WTC11 (cell line): Measurements from ENCODE around the gene FITM1. TPM values are rescaled to one million over a fixed set of nuclear protein-coding genes. Genes with fewer than 3 reads are reported as not detected.

Source experiments
- ATAC-seq: fragments of 200-7000 bp; cut with Tn5 transposase; 2 replicates; pipeline ENCODE4 v1.10.0; 2021; ENCODE audit warnings: mild to moderate bottlenecking, moderate library complexity
- CTCF ChIA-PET: fragments of 300-600 bp; sonication (Branson Sonifier 250); formaldehyde crosslinking; loops from one replicate; lab custom pipeline; 2021; ENCODE audit warnings: antibody characterized with exemption; lab: Charles Lee
- POLR2A ChIA-PET: fragments of 350-600 bp; sonication (Branson Sonifier 250); formaldehyde crosslinking; loops from one replicate; lab custom pipeline; 2021; ENCODE audit warnings: antibody characterized with exemption; lab: Charles Lee
- DNase-seq: peaks from one replicate; pipeline ENCODE4 v3.0.0; 2021; ENCODE audit warnings: low spot score
- H3K27ac Mint-ChIP-seq: 2 replicates; pipeline ENCODE4 v1.8.0; 2021; ENCODE audit warnings: mixed read lengths
- H3K27me3 Mint-ChIP-seq: 2 replicates; pipeline ENCODE4 v1.8.0; 2021; ENCODE audit warnings: low read depth, mild to moderate bottlenecking, moderate library complexity, mixed read lengths
- H3K36me3 Mint-ChIP-seq: 2 replicates; pipeline ENCODE4 v1.8.0; 2021; ENCODE audit warnings: mixed read lengths
- H3K4me1 Mint-ChIP-seq: 2 replicates; pipeline ENCODE4 v1.8.0; 2022; ENCODE audit warnings: mixed read lengths
- H3K4me3 Mint-ChIP-seq: 2 replicates; pipeline ENCODE4 v1.8.0; 2021; ENCODE audit warnings: mild to moderate bottlenecking, moderate library complexity, mixed read lengths
- H3K9me3 Mint-ChIP-seq: 2 replicates; pipeline ENCODE4 v1.8.0; 2021; ENCODE audit warnings: mixed read lengths
- GRHL2 ChIP-seq: fragments of 250-450 bp; sonication (Bioruptor Pico); IDR thresholded peaks from 2 replicates; pipeline ENCODE4 v1.8.0; 2022; ENCODE audit warnings: mild to moderate bottlenecking, moderate library complexity; ENCODE audit not compliant: insufficient replicate concordance, severe bottlenecking
- GTF2I ChIP-seq: fragments of 250-450 bp; sonication (Bioruptor Pico); conservative IDR thresholded peaks from 2 replicates; pipeline ENCODE4 v1.4.0; 2021; ENCODE audit warnings: mild to moderate bottlenecking
- MXD4 ChIP-seq: fragments of 250-450 bp; sonication (Bioruptor Pico); IDR thresholded peaks from 2 replicates; pipeline ENCODE4 v1.8.0; 2021; ENCODE audit warnings: mild to moderate bottlenecking, moderate library complexity, borderline replicate concordance
- MYBL2 ChIP-seq: sonication (generic); formaldehyde crosslinking; IDR thresholded peaks from 2 replicates; pipeline ENCODE4 v1.8.1; 2023; ENCODE audit warnings: mild to moderate bottlenecking, moderate library complexity, missing genetic modification reagents
- NR1H2 ChIP-seq: sonication (generic); formaldehyde crosslinking; IDR thresholded peaks from 2 replicates; pipeline ENCODE4 v1.9.0; 2021; ENCODE audit warnings: mild to moderate bottlenecking, moderate library complexity, missing genetic modification reagents
- SMAD4 ChIP-seq: sonication (generic); formaldehyde crosslinking; IDR thresholded peaks from 2 replicates; pipeline ENCODE4 v1.8.0; 2022; ENCODE audit warnings: mild to moderate bottlenecking, missing genetic modification reagents
- SOX15 ChIP-seq: fragments of 250-450 bp; sonication (Bioruptor Pico); IDR thresholded peaks from 2 replicates; pipeline ENCODE4 v1.9.0; 2021; ENCODE audit warnings: mild to moderate bottlenecking
- TP53 ChIP-seq: sonication (generic); formaldehyde crosslinking; IDR thresholded peaks from 2 replicates; pipeline ENCODE4 v1.8.1; 2023; ENCODE audit warnings: mild to moderate bottlenecking, missing genetic modification reagents
- ZNF121 ChIP-seq: sonication (generic); formaldehyde crosslinking; IDR thresholded peaks from 2 replicates; pipeline ENCODE4 v1.8.0; 2023; ENCODE audit warnings: missing genetic modification reagents
- ZNF232 ChIP-seq: sonication (generic); formaldehyde crosslinking; IDR thresholded peaks from 2 replicates; pipeline ENCODE4 v1.8.0; 2022; ENCODE audit warnings: mild to moderate bottlenecking, missing genetic modification reagents
- total RNA-seq: library from RNA; stranded (reverse); gene quantifications from 3 replicates; pipeline ENCODE4 v1.2.3, GENCODE V29; 2021
- TF ChIP-seq, protein P1 (sequence below): sonication (generic); formaldehyde crosslinking; IDR thresholded peaks from 2 replicates; pipeline ENCODE4 v1.8.1; 2023; ENCODE audit warnings: mild to moderate bottlenecking, missing genetic modification reagents, moderate library complexity
- TF ChIP-seq, protein P2 (sequence below): fragments of 250-450 bp; sonication (Bioruptor Pico); conservative IDR thresholded peaks from 2 replicates; pipeline ENCODE4 v1.9.0; 2021; ENCODE audit warnings: mild to moderate bottlenecking
- TF ChIP-seq, protein P3 (sequence below): sonication (generic); formaldehyde crosslinking; IDR thresholded peaks from 2 replicates; pipeline ENCODE4 v1.8.1; 2023; ENCODE audit warnings: mild to moderate bottlenecking, missing genetic modification reagents, borderline replicate concordance
- TF ChIP-seq, protein P4 (sequence below): fragments of 250-450 bp; sonication (Bioruptor Pico); IDR thresholded peaks from 2 replicates; pipeline ENCODE4 v1.8.0; 2021; ENCODE audit warnings: mild to moderate bottlenecking
- TF ChIP-seq, protein P5 (sequence below): sonication (generic); formaldehyde crosslinking; conservative IDR thresholded peaks from 2 replicates; pipeline ENCODE4 v1.8.1; 2022; ENCODE audit warnings: mild to moderate bottlenecking, missing genetic modification reagents
- TF ChIP-seq, protein P6 (sequence below): sonication (generic); formaldehyde crosslinking; IDR thresholded peaks from 2 replicates; pipeline ENCODE4 v1.8.1; 2022; ENCODE audit warnings: mild to moderate bottlenecking, moderate library complexity, missing genetic modification reagents
- TF ChIP-seq, protein P7 (sequence below): sonication (generic); formaldehyde crosslinking; IDR thresholded peaks from 2 replicates; pipeline ENCODE4 v1.8.1; 2022; ENCODE audit warnings: missing genetic modification reagents, borderline replicate concordance
- TF ChIP-seq, protein P8 (sequence below): fragments of 250-450 bp; sonication (Bioruptor Pico); IDR thresholded peaks from 2 replicates; pipeline ENCODE4 v2.1.2; 2022; ENCODE audit warnings: mild to moderate bottlenecking, moderate library complexity
- TF ChIP-seq, protein P9 (sequence below): sonication (generic); formaldehyde crosslinking; IDR thresholded peaks from 2 replicates; pipeline ENCODE4 v1.8.1; 2023; ENCODE audit warnings: mild to moderate bottlenecking, missing genetic modification reagents

FITM1 gene
- total RNA-seq, 1 experiment from 2014 or later, result not detected

DNA sequence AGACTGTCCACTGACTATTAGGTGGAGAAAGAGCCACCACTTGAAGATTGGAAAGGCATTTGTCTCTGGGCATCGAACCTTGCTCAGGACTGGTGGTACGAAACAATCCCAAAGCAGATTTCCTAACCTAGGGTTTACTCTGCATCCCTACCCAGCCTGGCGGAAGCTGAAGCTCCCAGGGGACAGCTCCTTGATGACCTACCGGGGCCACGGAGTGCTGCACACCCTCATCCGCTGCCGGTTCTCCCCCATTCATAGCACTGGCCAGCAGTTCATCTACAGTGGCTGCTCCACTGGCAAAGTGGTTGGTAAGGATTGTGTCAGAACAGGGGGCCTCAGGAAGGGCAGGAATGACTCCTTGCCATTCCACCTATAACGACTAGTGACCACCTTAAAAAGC, 9.2 kb upstream of the FITM1 start:
- DNase-seq, result no peak
- Mint-ChIP-seq H3K4me1 (peaks cover 6% of the 10 kb centered on the region), H3K9me3 (no peaks in the 10 kb centered on the region), H3K27me3 (no peaks in the 10 kb centered on the region), H3K36me3 (peaks cover 52% of the 10 kb centered on the region), H3K27ac (no peak overlapping the region), H3K4me3 (no peak overlapping the region)
- TF ChIP-seq, protein P1, sequence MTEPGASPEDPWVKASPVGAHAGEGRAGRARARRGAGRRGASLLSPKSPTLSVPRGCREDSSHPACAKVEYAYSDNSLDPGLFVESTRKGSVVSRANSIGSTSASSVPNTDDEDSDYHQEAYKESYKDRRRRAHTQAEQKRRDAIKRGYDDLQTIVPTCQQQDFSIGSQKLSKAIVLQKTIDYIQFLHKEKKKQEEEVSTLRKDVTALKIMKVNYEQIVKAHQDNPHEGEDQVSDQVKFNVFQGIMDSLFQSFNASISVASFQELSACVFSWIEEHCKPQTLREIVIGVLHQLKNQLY (CRISPR knock-in tag), result no peak
- TF ChIP-seq NR1H2 (CRISPR knock-in tag) (no peak), ZNF121 (CRISPR knock-in tag) (no peak), GRHL2 (no peak), GTF2I (CRISPR knock-in tag) (no peak), ZNF232 (CRISPR knock-in tag) (no peak), MXD4 (CRISPR knock-in tag) (no peak), SOX15 (no peak), TP53 (no peak), SMAD4 (CRISPR knock-in tag) (no peak), MYBL2 (no peak)
- TF ChIP-seq, protein P2, sequence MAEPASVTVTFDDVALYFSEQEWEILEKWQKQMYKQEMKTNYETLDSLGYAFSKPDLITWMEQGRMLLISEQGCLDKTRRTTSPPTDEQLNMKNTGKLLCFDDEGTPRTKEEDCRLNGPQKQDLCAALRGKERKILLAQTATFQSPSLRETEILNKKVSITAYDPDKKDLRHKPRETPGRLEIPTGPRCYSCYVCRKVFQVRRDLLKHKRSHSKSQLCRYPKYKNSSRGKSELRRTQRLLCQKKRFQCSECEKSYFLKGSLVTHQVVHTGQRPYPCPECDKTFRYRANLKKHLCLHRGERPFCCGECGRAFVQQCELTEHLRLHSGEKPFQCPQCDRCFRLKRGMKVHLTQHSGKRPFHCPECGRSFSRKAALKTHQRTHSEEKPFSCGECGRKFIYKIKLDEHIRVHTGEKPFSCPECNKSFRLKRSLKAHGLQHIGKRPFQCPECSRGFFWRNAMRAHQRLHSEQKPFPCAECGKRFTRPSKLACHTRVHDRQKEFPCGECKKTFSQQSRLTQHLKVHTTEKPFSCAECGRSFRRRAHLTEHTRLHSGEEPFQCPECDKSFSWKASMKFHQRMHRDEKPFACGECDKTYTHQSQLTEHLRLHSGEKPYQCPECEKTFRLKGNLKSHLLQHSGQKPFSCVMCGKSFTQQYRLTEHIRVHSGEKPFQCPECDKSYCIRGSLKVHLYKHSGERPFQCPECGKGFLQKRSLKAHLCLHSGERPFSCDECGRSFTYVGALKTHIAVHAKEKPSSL, result no peak
- TF ChIP-seq, protein P3, sequence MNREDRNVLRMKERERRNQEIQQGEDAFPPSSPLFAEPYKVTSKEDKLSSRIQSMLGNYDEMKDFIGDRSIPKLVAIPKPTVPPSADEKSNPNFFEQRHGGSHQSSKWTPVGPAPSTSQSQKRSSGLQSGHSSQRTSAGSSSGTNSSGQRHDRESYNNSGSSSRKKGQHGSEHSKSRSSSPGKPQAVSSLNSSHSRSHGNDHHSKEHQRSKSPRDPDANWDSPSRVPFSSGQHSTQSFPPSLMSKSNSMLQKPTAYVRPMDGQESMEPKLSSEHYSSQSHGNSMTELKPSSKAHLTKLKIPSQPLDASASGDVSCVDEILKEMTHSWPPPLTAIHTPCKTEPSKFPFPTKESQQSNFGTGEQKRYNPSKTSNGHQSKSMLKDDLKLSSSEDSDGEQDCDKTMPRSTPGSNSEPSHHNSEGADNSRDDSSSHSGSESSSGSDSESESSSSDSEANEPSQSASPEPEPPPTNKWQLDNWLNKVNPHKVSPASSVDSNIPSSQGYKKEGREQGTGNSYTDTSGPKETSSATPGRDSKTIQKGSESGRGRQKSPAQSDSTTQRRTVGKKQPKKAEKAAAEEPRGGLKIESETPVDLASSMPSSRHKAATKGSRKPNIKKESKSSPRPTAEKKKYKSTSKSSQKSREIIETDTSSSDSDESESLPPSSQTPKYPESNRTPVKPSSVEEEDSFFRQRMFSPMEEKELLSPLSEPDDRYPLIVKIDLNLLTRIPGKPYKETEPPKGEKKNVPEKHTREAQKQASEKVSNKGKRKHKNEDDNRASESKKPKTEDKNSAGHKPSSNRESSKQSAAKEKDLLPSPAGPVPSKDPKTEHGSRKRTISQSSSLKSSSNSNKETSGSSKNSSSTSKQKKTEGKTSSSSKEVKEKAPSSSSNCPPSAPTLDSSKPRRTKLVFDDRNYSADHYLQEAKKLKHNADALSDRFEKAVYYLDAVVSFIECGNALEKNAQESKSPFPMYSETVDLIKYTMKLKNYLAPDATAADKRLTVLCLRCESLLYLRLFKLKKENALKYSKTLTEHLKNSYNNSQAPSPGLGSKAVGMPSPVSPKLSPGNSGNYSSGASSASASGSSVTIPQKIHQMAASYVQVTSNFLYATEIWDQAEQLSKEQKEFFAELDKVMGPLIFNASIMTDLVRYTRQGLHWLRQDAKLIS, result no peak
- TF ChIP-seq, protein P4, sequence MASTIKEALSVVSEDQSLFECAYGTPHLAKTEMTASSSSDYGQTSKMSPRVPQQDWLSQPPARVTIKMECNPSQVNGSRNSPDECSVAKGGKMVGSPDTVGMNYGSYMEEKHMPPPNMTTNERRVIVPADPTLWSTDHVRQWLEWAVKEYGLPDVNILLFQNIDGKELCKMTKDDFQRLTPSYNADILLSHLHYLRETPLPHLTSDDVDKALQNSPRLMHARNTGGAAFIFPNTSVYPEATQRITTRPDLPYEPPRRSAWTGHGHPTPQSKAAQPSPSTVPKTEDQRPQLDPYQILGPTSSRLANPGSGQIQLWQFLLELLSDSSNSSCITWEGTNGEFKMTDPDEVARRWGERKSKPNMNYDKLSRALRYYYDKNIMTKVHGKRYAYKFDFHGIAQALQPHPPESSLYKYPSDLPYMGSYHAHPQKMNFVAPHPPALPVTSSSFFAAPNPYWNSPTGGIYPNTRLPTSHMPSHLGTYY (CRISPR knock-in tag), result no peak
- TF ChIP-seq, protein P5, sequence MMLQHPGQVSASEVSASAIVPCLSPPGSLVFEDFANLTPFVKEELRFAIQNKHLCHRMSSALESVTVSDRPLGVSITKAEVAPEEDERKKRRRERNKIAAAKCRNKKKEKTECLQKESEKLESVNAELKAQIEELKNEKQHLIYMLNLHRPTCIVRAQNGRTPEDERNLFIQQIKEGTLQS (CRISPR knock-in tag), result no peak
- TF ChIP-seq, protein P6, sequence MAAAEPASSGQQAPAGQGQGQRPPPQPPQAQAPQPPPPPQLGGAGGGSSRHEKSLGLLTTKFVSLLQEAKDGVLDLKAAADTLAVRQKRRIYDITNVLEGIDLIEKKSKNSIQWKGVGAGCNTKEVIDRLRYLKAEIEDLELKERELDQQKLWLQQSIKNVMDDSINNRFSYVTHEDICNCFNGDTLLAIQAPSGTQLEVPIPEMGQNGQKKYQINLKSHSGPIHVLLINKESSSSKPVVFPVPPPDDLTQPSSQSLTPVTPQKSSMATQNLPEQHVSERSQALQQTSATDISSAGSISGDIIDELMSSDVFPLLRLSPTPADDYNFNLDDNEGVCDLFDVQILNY (CRISPR knock-in tag), result no peak
- TF ChIP-seq, protein P7, sequence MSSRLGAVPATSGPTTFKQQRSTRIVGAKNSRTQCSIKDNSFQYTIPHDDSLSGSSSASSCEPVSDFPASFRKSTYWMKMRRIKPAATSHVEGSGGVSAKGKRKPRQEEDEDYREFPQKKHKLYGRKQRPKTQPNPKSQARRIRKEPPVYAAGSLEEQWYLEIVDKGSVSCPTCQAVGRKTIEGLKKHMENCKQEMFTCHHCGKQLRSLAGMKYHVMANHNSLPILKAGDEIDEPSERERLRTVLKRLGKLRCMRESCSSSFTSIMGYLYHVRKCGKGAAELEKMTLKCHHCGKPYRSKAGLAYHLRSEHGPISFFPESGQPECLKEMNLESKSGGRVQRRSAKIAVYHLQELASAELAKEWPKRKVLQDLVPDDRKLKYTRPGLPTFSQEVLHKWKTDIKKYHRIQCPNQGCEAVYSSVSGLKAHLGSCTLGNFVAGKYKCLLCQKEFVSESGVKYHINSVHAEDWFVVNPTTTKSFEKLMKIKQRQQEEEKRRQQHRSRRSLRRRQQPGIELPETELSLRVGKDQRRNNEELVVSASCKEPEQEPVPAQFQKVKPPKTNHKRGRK (CRISPR knock-in tag), result no peak
- TF ChIP-seq, protein P8, sequence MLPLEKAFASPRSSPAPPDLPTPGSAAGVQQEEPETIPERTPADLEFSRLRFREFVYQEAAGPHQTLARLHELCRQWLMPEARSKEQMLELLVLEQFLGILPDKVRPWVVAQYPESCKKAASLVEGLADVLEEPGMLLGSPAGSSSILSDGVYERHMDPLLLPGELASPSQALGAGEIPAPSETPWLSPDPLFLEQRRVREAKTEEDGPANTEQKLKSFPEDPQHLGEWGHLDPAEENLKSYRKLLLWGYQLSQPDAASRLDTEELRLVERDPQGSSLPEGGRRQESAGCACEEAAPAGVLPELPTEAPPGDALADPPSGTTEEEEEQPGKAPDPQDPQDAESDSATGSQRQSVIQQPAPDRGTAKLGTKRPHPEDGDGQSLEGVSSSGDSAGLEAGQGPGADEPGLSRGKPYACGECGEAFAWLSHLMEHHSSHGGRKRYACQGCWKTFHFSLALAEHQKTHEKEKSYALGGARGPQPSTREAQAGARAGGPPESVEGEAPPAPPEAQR, result no peak
- TF ChIP-seq, protein P9, sequence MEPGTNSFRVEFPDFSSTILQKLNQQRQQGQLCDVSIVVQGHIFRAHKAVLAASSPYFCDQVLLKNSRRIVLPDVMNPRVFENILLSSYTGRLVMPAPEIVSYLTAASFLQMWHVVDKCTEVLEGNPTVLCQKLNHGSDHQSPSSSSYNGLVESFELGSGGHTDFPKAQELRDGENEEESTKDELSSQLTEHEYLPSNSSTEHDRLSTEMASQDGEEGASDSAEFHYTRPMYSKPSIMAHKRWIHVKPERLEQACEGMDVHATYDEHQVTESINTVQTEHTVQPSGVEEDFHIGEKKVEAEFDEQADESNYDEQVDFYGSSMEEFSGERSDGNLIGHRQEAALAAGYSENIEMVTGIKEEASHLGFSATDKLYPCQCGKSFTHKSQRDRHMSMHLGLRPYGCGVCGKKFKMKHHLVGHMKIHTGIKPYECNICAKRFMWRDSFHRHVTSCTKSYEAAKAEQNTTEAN (CRISPR knock-in tag), result no peak
- CTCF ChIA-PET, result interaction anchor here (1.0 to 1.3 kb wide), 2 partner anchors 12 to 18 kb away, joined by 3 to 5 read pairs; no protein-coding TSS in a partner anchor
- ATAC-seq, result no peak
- POLR2A ChIA-PET, result no interaction called here
